ENCODE results near the gene MRE11. TPM values are rescaled to one million over a fixed set of nuclear protein-coding genes. Genes with fewer than 3 reads are reported as not detected.

The MRE11 gene
- polyA plus RNA-seq, 1 of the 3 experiments (the other 2 are of a cell fraction): 2.8 TPM

- Histone ChIP-seq H3K4me3 (ENCODE audit: low read depth in 2 of 2, low read length in 1 of 2) (no peak overlapping the region), H3K9me3 (no peaks in the 10 kb centered on the region), H3K79me2 (ENCODE audit: insufficient read depth) (no peaks in the 10 kb centered on the region), H3K36me3 (replicated peaks in 1 of 2; ENCODE audit: control insufficient read depth in 1 of 2, insufficient read depth in 2 of 2, low read length in 1 of 2) (no peaks in the 10 kb centered on the region), H3F3A (replicated peaks; ENCODE audit: insufficient read depth) (no peaks in the 10 kb centered on the region), H3K9ac (no peak overlapping the region), H3K9me2 (no peaks in the 10 kb centered on the region), H3K4me1 (ENCODE audit: control insufficient read depth in 1 of 2, insufficient read depth in 2 of 2, low read depth in 1 of 2, low read length in 1 of 2) (peaks cover 0 to 10% of the 10 kb centered on the region in 2 experiments; a peak in 1 of 4 replicates), H3K4me2 (no peak overlapping the region), H3K27ac (ENCODE audit: low read depth in 2 of 2, low read length in 1 of 2) (no peak overlapping the region), H2AFZ (ENCODE audit: low read depth) (no peak overlapping the region), H3K27me3 (ENCODE audit: insufficient read depth) (peaks cover 52% of the 10 kb centered on the region), H4K20me1 (ENCODE audit: insufficient read depth) (no peaks in the 10 kb centered on the region)
- ChIA-PET CTCF (no interaction called here), POLR2A (no interaction called here)
- no peak for TF ChIP-seq SMC3 (IDR thresholded peaks at IDR 0.05; ENCODE audit: low read depth, low read length)
- no peak for TF ChIP-seq REST (IDR thresholded peaks at IDR 0.05; ENCODE audit: low read depth, low read length)
- no peak for TF ChIP-seq RFX5 (IDR thresholded peaks at IDR 0.05; ENCODE audit: low read length)
- TF ChIP-seq CHD2 (IDR thresholded peaks at IDR 0.05; ENCODE audit: low read length, partially characterized antibody): no peak
- peak; percentile 73 for TF ChIP-seq GATA2 (CRISPR knock-in tag; IDR thresholded peaks at IDR 0.05)
- TF ChIP-seq MEF2A (IDR thresholded peaks at IDR 0.05; ENCODE audit: borderline replicate concordance, low read depth): no peak
- TF ChIP-seq NRF1 (IDR thresholded peaks at IDR 0.05; ENCODE audit: low read depth, low read length): no peak
- no peak for TF ChIP-seq RXRA (IDR thresholded peaks at IDR 0.05; ENCODE audit: borderline replicate concordance, low read depth)
- 14% methylated on average over 4 of the region's 4 CpGs for WGBS (ENCODE audit: low lambda C conversion rate)
- DNase-seq: peak; percentile 58
Observed at GRCh38 chr11:94400050-94400449, 93.6 kb downstream of the MRE11 start.

- POLR2A ChIA-PET: no interaction called here
- no peak for DNase-seq
- CTCF ChIA-PET: no interaction called here
- H3K27me3 ChIP-seq (ENCODE audit: insufficient read depth): peaks cover 52% of the 10 kb centered on the region
- H3K4me3 ChIP-seq (ENCODE audit: low read depth in 2 of 2, low read length in 1 of 2): no peak overlapping the region
- H3K9ac ChIP-seq: no peak overlapping the region
- no peaks in the 10 kb centered on the region for H4K20me1 ChIP-seq (ENCODE audit: insufficient read depth)
- TF ChIP-seq RAD21 (IDR thresholded peaks at IDR 0.05; ENCODE audit: low read length) (no peak), FOXM1 (IDR thresholded peaks at IDR 0.05; ENCODE audit: low read depth) (no peak), ELF1 (IDR thresholded peaks at IDR 0.05) (no peak), FOXJ3 (CRISPR knock-in tag; IDR thresholded peaks at IDR 0.05) (no peak), TEAD4 (IDR thresholded peaks at IDR 0.05; ENCODE audit: borderline replicate concordance, insufficient read depth) (no peak), MXI1 (IDR thresholded peaks at IDR 0.05; ENCODE audit: low read depth, low read length) (no peak), JUND (IDR thresholded peaks at IDR 0.05) (no peak), RXRA (IDR thresholded peaks at IDR 0.05; ENCODE audit: borderline replicate concordance, low read depth) (no peak), NRF1 (IDR thresholded peaks at IDR 0.05; ENCODE audit: low read depth, low read length) (no peak), REST (IDR thresholded peaks at IDR 0.05; ENCODE audit: low read depth, low read length) (no peak), TAF1 (IDR thresholded peaks at IDR 0.05; ENCODE audit: borderline replicate concordance, low read depth, low read length) (no peak)
- H3K27ac ChIP-seq (ENCODE audit: low read depth in 2 of 2, low read length in 1 of 2): no peak overlapping the region
- no peaks in the 10 kb centered on the region for H3K79me2 ChIP-seq (ENCODE audit: insufficient read depth)
- H3K9me2 ChIP-seq: no peaks in the 10 kb centered on the region
- peaks cover 0 to 10% of the 10 kb centered on the region in 2 experiments; a peak in 1 of 4 replicates for H3K4me1 ChIP-seq (ENCODE audit: control insufficient read depth in 1 of 2, insufficient read depth in 2 of 2, low read depth in 1 of 2, low read length in 1 of 2)
- no peak overlapping the region for H3K4me2 ChIP-seq
- WGBS (ENCODE audit: low lambda C conversion rate): 46% methylated on average over 5 of the region's 5 CpGs
- no peaks in the 10 kb centered on the region for H3F3A ChIP-seq (replicated peaks; ENCODE audit: insufficient read depth)
- H2AFZ ChIP-seq (ENCODE audit: low read depth): no peak overlapping the region
- H3K36me3 ChIP-seq (replicated peaks in 1 of 2; ENCODE audit: control insufficient read depth in 1 of 2, insufficient read depth in 2 of 2, low read length in 1 of 2): no peaks in the 10 kb centered on the region
- no peaks in the 10 kb centered on the region for H3K9me3 ChIP-seq
Observed at GRCh38 chr11:94398101-94398500, 95.5 kb downstream of the MRE11 start.
